Mucosa of stomach (tissue), 1 donor: ENCODE results near the gene PDE3A.

Source experiments
- H3K27me3 ChIP-seq: one replicate; pipeline ENCODE4 v1.7.0; 2013; ENCODE audit warnings: mild to moderate bottlenecking, low read length; ENCODE audit not compliant: control insufficient read depth, insufficient read depth
- H3K36me3 ChIP-seq: one replicate; pipeline ENCODE4 v1.7.0; 2013; ENCODE audit warnings: low read length; ENCODE audit not compliant: control insufficient read depth, insufficient read depth
- H3K4me1 ChIP-seq: one replicate; pipeline ENCODE4 v1.7.0; 2013; ENCODE audit warnings: mild to moderate bottlenecking, low read length; ENCODE audit not compliant: control insufficient read depth, insufficient read depth
- H3K4me3 ChIP-seq: one replicate; pipeline ENCODE4 v1.7.0; 2013; ENCODE audit warnings: low read length
- H3K9ac ChIP-seq: one replicate; pipeline ENCODE4 v1.7.0; 2013; ENCODE audit warnings: mild to moderate bottlenecking, low read length, moderate library complexity
- H3K9me3 ChIP-seq: one replicate; pipeline ENCODE4 v1.7.0; 2013; ENCODE audit warnings: mild to moderate bottlenecking, low read length, moderate library complexity; ENCODE audit not compliant: control insufficient read depth
- donor health status: Pancreatic carcinoma.

Gene PDE3A

GRCh38 chr12:20448781-20449180, 80.4 kb downstream of the PDE3A start:
- Histone ChIP-seq H3K36me3 (no peaks in the 10 kb centered on the region), H3K4me1 (no peaks in the 10 kb centered on the region), H3K4me3 (no peak overlapping the region), H3K9ac (no peak overlapping the region), H3K27me3 (no peaks in the 10 kb centered on the region), H3K9me3 (no peaks in the 10 kb centered on the region)

GRCh38 chr12:20450591-20451180, 82.3 kb downstream of the PDE3A start:
- H3K9ac ChIP-seq: no peak overlapping the region
- H3K4me3 ChIP-seq: no peak overlapping the region
- no peaks in the 10 kb centered on the region for H3K9me3 ChIP-seq
- no peaks in the 10 kb centered on the region for H3K36me3 ChIP-seq
- no peaks in the 10 kb centered on the region for H3K4me1 ChIP-seq
- no peaks in the 10 kb centered on the region for H3K27me3 ChIP-seq

GRCh38 chr12:20451761-20452160, 83.4 kb downstream of the PDE3A start:
- H3K4me3 ChIP-seq: no peak overlapping the region
- H3K9me3 ChIP-seq: no peaks in the 10 kb centered on the region
- H3K27me3 ChIP-seq: no peaks in the 10 kb centered on the region
- no peak overlapping the region for H3K9ac ChIP-seq
- no peaks in the 10 kb centered on the region for H3K4me1 ChIP-seq
- H3K36me3 ChIP-seq: no peaks in the 10 kb centered on the region

- H3K36me3 ChIP-seq: no peaks in the 10 kb centered on the region
- H3K27me3 ChIP-seq: no peaks in the 10 kb centered on the region
- H3K4me3 ChIP-seq: no peak overlapping the region
- H3K9me3 ChIP-seq: no peaks in the 10 kb centered on the region
- H3K4me1 ChIP-seq: no peaks in the 10 kb centered on the region
- H3K9ac ChIP-seq: no peak overlapping the region
Measured at GRCh38 chr12:20452496-20453010, 84.2 kb downstream of the PDE3A start.

- Histone ChIP-seq H3K36me3 (no peaks in the 10 kb centered on the region), H3K4me1 (no peaks in the 10 kb centered on the region), H3K27me3 (no peaks in the 10 kb centered on the region), H3K9me3 (no peaks in the 10 kb centered on the region), H3K4me3 (no peak overlapping the region), H3K9ac (no peak overlapping the region)
Measured at GRCh38 chr12:20453756-20454310, 85.5 kb downstream of the PDE3A start.

- Histone ChIP-seq H3K4me3 (no peak overlapping the region), H3K4me1 (no peaks in the 10 kb centered on the region), H3K36me3 (no peaks in the 10 kb centered on the region), H3K27me3 (no peaks in the 10 kb centered on the region), H3K9ac (no peak overlapping the region), H3K9me3 (no peaks in the 10 kb centered on the region)
Measured at GRCh38 chr12:20455001-20455706, 86.8 kb downstream of the PDE3A start.

- H3K27me3 ChIP-seq: no peaks in the 10 kb centered on the region
- H3K36me3 ChIP-seq: no peaks in the 10 kb centered on the region
- H3K9me3 ChIP-seq: no peaks in the 10 kb centered on the region
- H3K9ac ChIP-seq: no peak overlapping the region
- H3K4me3 ChIP-seq: no peak overlapping the region
- no peaks in the 10 kb centered on the region for H3K4me1 ChIP-seq
Measured at GRCh38 chr12:20457582-20457981, 89.2 kb downstream of the PDE3A start.

GRCh38 chr12:20458011-20458410, 89.7 kb downstream of the PDE3A start:
- Histone ChIP-seq H3K4me1 (no peaks in the 10 kb centered on the region), H3K36me3 (no peaks in the 10 kb centered on the region), H3K4me3 (no peak overlapping the region), H3K9ac (no peak overlapping the region), H3K27me3 (no peaks in the 10 kb centered on the region), H3K9me3 (no peaks in the 10 kb centered on the region)

- no peaks in the 10 kb centered on the region for H3K9me3 ChIP-seq
- no peaks in the 10 kb centered on the region for H3K27me3 ChIP-seq
- H3K4me1 ChIP-seq: no peaks in the 10 kb centered on the region
- H3K4me3 ChIP-seq: no peak overlapping the region
- H3K9ac ChIP-seq: no peak overlapping the region
- no peaks in the 10 kb centered on the region for H3K36me3 ChIP-seq
Measured at GRCh38 chr12:20459920-20460319, 91.6 kb downstream of the PDE3A start.

GRCh38 chr12:20460956-20461355, 92.6 kb downstream of the PDE3A start:
- Histone ChIP-seq H3K4me3 (no peak overlapping the region), H3K9me3 (no peaks in the 10 kb centered on the region), H3K9ac (no peak overlapping the region), H3K27me3 (no peaks in the 10 kb centered on the region), H3K36me3 (no peaks in the 10 kb centered on the region), H3K4me1 (no peaks in the 10 kb centered on the region)

GRCh38 chr12:20463913-20464524, 95.7 kb downstream of the PDE3A start:
- Histone ChIP-seq H3K4me1 (no peaks in the 10 kb centered on the region), H3K4me3 (no peak overlapping the region), H3K9me3 (no peaks in the 10 kb centered on the region), H3K9ac (no peak overlapping the region), H3K36me3 (no peaks in the 10 kb centered on the region), H3K27me3 (no peaks in the 10 kb centered on the region)

GRCh38 chr12:20469300-20469699, 101.0 kb downstream of the PDE3A start:
- H3K4me1 ChIP-seq: no peaks in the 10 kb centered on the region
- no peaks in the 10 kb centered on the region for H3K27me3 ChIP-seq
- H3K9ac ChIP-seq: no peak overlapping the region
- no peaks in the 10 kb centered on the region for H3K36me3 ChIP-seq
- H3K9me3 ChIP-seq: no peaks in the 10 kb centered on the region
- H3K4me3 ChIP-seq: no peak overlapping the region
